GM12875 (cell line): ENCODE results near the gene ATXN10.
A peak's percentile ranks its signal among the peaks of the same experiment; 100 is the strongest.

Source experiments
- H3K4me3 ChIP-seq: one replicate; pipeline ENCODE4 v1.5.1; 2011; ENCODE audit warnings: low read depth, low read length, control low read depth
- TF ChIP-seq, protein P1 (sequence below): IDR thresholded peaks from 2 replicates; pipeline ENCODE4 v1.5.1; 2011; ENCODE audit warnings: low read depth, mild to moderate bottlenecking, control low read depth, inconsistent platforms, low read length, moderate library complexity, borderline replicate concordance; ENCODE audit not compliant: insufficient read depth

The ATXN10 gene

DNA sequence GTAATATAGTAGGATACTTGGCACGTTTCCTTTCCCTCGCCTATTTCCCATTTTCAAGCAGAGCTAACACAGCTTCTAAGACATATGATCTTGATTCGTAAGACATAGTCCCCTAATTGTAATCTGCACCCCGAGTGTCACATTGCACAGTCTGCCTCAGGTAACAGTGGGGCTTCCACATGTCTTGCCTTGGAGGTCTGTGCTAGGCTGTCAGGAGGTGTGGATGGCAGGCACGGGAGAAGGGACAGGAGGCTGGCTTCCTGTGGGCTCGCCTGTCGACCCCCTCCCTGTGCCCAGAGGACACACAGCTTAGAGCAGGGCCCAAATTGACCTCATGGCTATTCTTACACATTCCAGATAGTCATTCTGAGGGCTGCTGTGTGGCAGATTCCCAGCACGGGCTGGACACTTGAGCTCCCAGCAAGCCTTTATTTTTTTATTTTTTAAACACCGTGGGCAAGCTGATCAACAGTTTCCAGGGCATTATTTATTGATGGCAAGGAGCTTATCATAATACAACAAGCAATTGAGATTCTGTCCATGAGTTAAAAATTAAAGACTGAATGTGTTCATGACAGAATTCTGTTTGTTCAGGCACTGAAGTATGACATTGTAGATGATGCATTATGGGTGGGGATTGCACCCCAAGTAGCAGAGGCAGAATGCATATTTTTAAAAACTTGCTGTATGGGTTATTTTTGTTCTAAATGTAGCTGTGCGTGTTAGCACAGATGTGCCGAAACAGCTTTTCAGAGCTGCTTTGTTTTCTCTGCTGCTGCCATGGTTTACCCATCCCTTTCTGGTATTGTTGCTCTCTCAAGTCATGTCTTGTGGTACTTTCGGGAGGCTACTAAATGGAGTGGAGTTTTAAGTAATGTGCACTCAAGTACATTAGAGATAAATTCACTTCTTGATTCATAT, 113.0 kb downstream of the ATXN10 start:
- TF ChIP-seq, protein P1, sequence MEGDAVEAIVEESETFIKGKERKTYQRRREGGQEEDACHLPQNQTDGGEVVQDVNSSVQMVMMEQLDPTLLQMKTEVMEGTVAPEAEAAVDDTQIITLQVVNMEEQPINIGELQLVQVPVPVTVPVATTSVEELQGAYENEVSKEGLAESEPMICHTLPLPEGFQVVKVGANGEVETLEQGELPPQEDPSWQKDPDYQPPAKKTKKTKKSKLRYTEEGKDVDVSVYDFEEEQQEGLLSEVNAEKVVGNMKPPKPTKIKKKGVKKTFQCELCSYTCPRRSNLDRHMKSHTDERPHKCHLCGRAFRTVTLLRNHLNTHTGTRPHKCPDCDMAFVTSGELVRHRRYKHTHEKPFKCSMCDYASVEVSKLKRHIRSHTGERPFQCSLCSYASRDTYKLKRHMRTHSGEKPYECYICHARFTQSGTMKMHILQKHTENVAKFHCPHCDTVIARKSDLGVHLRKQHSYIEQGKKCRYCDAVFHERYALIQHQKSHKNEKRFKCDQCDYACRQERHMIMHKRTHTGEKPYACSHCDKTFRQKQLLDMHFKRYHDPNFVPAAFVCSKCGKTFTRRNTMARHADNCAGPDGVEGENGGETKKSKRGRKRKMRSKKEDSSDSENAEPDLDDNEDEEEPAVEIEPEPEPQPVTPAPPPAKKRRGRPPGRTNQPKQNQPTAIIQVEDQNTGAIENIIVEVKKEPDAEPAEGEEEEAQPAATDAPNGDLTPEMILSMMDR, result no peak
- no peak overlapping the region for H3K4me3 ChIP-seq

DNA sequence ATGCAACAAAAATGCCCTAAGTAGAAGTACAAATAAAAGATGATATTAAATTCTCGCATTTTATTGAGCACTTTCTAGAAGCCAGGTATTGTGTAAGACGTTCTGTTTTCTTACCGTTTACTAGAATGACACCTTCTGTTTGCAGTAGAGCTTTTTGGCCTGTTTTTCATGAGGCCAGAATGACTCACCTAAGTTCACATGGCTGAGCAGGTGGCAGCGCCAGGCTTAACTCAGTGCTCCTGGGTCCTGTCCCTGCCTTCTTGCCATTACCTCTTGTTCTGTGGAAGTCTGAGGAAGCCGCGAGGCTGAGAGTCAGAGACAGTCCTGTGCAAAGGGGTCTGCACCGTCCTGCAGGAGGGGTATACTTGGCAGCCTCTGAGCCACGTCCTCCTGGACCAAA, 113.8 kb downstream of the ATXN10 start:
- peak overlapping the region; percentile 24 for H3K4me3 ChIP-seq
- TF ChIP-seq, protein P1, result no peak

DNA sequence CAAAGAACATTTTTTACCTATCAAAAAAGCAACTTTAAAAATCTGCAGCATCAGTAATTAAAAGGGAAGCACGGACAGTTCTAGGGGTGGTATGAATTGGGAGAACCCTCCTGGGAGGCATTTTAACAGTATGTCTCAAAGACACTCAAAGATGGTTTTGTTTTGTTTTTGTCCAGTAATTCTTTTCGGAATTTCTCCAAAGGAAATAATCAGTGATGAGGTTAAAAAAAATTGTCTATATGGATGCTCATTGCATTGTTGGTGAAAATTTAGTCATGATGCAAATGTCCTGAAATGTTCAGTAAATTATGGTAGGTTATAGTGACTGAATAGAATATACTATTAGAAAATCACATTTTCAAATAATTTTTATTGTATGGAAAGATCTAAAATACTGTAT, 115.1 kb downstream of the ATXN10 start:
- no peak overlapping the region for H3K4me3 ChIP-seq
- TF ChIP-seq, protein P1, result no peak

DNA sequence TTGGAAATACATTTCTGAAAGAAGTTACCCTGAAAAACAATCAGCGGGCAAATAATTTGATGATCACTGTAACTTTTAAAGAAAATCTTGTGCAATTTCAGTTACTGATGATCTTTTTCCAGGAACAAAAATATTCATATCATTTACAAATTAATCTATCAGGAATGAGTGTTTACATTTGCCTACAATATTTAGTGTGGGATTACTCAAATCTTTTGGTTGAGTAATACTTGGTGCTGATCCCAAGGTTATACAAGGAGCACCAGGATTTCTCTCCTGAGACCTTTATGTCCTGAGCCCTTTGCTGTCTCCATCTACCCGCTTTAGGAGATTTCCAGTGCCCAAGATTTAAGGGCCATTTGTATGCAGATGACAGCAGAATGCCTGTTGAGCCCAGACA, 116.1 kb downstream of the ATXN10 start:
- TF ChIP-seq, protein P1, result no peak

DNA sequence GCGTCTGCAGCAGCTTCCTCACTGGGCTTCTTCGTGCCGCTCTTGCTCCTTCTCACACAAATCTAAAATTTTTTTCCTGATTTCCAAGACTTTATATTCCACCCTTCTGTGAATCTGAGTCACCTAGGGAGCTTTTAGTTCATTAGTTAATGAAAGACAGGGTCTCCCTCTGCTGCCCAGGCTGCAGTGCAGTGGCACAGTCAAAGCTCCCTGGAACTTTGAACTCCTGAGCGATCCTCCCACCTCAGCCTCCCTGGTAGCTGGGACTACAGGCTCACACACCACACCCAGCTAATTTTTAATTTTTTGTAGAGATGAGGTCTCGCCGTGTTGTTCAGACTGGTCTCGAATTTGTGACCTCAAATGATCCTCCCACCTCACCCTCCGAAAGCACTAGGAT, 116.9 kb downstream of the ATXN10 start:
- TF ChIP-seq, protein P1, result no peak
- no peak overlapping the region for H3K4me3 ChIP-seq

More for the DNA sequence above, 116.1 kb downstream of the ATXN10 start:
- H3K4me3 ChIP-seq, result no peak overlapping the region

DNA sequence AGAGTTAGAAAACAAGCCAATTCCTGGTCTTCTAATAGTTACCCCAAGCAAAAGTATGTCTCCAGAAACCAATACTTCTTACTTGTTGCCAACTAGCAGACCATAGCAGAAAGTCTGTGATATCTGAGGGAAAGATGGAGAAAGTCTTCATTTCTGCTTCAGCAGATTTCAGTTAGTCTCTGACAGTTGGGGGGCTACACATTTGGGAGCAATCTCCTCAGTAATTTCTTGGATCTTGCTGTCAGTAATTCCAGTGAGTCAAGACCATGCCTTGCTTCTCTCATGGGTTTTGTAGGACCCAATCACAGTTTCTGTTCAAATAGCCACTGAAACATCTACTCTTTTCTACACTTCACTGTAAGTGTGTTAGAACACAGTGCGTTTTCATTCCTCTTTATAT, 118.8 kb downstream of the ATXN10 start:
- TF ChIP-seq, protein P1, result no peak
- H3K4me3 ChIP-seq, result no peak overlapping the region

DNA sequence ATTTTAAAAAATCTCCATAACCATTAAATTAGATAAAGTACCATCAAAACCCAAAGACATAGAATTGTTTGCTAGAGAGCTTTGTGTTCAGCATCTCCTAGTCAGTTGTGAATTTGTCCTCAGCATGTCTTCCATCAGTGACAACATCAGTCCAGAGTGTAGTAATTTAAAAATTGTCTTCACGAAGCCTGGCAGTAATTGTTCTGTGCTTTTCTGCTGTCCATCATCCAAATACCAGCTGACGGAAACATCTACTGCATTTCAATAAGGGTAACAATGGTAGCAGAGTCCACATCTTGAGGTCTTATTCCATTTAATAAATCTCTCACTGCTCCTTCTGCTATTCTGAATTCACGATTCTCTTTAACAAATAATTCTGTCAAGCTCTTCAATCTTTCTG, 121.5 kb downstream of the ATXN10 start:
- TF ChIP-seq, protein P1, result no peak
- no peak overlapping the region for H3K4me3 ChIP-seq
